Head of caudate nucleus (tissue), 42 donors: ENCODE results near the gene RECK.
A peak's percentile ranks its signal among the peaks of the same experiment; 100 is the strongest.
"Not testable (repeated sequence)": the region's sequence is repeated elsewhere in the genome, so short reads cannot be mapped to it uniquely, and the experiment has no call there.

Experiments
- DNase-seq, 42 donors: peaks; one replicate each; pipeline versions ENCODE4 v3.0.0 to v3.0.0-alpha.2; 2020 to 2021; ENCODE audit warnings: mixed read lengths in 7 of 42
- intact Hi-C: fragments of 100-400 bp; cut with DNase I; formaldehyde crosslinking; loops from one replicate; pipeline ENCODE4 v1.15.0; 2022

RECK gene, protein sequence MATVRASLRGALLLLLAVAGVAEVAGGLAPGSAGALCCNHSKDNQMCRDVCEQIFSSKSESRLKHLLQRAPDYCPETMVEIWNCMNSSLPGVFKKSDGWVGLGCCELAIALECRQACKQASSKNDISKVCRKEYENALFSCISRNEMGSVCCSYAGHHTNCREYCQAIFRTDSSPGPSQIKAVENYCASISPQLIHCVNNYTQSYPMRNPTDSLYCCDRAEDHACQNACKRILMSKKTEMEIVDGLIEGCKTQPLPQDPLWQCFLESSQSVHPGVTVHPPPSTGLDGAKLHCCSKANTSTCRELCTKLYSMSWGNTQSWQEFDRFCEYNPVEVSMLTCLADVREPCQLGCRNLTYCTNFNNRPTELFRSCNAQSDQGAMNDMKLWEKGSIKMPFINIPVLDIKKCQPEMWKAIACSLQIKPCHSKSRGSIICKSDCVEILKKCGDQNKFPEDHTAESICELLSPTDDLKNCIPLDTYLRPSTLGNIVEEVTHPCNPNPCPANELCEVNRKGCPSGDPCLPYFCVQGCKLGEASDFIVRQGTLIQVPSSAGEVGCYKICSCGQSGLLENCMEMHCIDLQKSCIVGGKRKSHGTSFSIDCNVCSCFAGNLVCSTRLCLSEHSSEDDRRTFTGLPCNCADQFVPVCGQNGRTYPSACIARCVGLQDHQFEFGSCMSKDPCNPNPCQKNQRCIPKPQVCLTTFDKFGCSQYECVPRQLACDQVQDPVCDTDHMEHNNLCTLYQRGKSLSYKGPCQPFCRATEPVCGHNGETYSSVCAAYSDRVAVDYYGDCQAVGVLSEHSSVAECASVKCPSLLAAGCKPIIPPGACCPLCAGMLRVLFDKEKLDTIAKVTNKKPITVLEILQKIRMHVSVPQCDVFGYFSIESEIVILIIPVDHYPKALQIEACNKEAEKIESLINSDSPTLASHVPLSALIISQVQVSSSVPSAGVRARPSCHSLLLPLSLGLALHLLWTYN

DNA sequence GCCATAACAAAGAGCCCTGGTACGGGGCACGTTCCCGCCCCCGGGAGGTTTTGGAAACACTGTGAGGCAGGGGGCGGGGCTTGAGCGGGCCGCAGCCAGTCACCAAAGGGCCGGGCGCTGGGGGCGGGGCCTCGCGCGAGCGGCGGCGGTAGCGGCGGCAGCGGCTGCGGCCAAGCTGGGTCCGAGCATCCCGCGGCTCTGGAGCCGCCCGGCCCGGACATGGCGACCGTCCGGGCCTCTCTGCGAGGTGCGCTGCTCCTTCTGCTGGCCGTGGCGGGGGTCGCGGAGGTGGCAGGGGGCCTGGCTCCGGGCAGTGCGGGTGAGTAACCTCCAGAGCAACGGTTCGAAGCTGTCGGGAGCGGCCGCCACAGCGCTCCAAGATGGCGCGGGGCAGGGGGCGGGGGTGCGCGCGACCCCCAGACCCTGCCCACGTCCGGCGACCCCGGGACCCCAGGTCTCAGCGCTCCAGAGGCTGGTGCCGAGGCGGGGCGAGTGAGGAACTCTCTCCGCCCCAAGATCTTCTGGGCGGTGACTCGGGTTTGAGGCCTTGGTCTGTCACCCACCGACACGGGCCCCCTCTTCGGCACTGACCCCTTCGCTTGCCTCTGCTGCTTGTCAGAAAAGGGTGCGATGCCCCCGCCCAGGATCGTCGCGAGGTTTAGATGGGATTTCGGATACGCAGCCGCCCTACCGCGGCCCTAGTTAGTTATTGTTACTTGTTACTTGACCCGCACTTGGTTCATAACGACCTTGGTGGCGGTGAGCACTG, at the start of gene RECK:
RECK (plus strand) TSS at position 134 of the 769 bp plus-strand sequence; CDS start at position 220, 86 bp downstream.
- DNase-seq = peak; percentile 86 to 97 (median 93)
- intact Hi-C loops = loop anchor here (10.0 kb wide), 2 partner anchors 128 to 288 kb away; partner anchors contain the start of gene CCIN

DNA sequence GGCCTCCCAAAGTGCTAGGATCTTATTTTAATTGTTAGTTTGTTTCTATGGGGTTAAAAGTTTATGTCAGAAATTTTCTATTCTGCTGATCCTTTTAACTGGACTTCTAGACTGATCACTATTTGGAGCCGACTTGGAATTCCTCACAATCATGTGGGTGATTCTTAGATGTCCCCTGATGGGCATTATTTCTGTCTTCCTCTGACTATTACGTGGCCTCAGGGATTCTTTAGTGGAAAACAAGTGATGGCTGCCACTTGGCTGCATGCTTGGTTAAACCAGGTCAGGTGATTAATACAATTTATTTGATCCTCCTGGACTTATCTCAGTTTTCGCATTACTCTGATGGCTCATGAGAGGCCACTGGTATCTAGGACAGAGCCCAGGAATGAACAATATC, 46.6 kb upstream of the RECK start:
- intact Hi-C loops = no loop called here
- no peak for DNase-seq

DNA sequence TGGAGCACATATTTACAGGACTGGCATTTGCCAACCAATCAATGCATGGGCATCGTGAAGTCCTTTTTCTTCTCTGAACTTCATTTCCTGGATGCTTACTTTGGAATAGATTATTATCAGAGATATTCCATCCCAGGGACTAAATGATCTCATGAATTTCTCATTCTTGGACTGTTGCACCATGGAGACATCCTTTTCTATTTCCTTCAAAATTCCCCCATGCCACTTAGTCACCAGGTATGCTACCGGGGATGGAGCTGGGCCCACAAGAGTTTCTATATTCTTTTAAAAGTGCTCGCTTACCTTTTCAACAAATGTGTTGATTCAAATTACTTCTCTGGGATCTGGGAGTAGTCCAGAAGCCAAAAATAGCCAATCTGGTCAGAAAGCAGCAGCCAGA, 43.6 kb upstream of the RECK start:
- DNase-seq, intact Hi-C loops: not testable (repeated sequence)

DNA sequence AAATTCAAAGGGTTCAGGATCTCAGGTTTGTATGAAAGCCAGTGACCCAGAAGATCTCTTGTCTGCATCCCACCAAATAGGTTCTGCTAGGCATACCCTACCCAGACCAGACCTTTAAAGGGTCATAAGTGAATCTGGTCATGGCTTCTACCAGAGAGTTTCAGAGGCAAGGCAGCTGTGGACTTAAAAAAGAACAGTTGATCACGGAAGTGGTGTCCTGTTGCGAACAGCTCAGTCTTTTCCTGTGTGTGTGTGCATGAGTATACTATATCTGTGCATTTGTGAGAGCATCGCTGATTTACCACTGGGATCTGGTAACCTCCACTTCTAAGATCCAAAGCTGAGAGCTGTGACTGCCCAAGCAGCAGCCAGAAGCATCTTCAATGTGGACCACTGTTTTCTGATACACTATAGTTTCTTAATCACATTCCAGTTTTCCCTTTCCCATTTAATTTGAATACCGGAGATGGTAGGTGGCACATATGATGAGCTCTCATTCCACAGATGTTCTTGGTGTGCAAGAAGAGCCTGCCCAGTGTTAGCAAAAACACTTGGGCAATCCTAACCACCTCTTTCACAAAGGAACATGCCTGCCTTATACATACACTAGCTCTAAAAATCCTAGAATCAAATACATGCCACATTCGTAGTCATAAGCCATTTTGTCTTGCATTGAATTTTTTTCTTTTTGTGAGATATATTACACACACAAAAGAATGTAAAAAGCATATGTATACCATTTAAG, 42.6 kb upstream of the RECK start:
- no peak for DNase-seq
- intact Hi-C loops = no loop called here

DNA sequence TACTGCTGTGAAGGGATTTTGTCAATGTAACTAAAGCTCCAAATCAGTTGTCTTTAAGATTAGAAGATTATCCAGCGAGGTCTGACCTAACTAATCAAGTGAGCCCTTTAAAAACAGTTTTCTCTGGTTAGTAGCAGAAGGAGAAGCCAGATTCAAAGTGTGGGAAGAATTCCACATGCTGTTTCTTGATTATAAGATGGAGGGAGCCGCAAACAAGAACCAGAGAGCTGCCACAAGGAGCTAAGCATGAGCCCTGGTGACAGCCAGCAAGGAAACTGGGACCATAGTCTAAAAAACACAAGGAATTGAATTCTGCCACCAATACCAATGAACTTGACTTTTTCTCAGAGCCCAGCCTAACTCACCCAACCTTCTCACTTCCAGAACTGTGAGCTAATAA, 41.8 kb upstream of the RECK start:
- DNase-seq = no peak
- intact Hi-C loops = no loop called here

DNA sequence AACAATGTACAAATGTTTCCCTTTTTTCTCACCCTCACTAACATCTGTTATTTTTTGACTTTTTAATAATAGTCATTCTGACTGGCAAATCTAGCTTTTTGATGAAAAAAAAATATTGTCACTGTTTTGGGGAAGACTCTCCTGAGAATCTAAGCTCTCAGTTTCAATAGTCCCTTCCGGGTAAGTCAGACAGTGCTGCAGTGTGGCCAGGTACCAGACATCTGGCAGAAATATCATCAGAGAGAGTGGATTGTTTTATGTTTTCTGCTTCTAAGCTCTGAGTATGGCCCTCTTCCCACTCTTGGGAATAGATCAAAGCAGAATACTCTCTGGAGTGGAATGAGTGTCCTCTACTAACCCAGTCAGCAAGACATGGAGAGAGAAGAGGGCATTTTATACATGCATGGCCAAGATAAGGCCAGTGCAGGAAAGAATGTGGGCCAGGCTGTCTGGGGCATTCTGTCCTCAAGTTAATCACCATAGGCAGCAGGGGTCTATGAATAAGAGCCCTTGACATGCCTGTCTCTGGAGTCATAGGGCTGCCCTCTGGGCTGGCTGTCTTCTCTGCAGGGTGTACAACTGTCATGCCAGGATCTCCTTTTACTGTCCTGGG, 40.2 kb upstream of the RECK start:
- DNase-seq = no peak

DNA sequence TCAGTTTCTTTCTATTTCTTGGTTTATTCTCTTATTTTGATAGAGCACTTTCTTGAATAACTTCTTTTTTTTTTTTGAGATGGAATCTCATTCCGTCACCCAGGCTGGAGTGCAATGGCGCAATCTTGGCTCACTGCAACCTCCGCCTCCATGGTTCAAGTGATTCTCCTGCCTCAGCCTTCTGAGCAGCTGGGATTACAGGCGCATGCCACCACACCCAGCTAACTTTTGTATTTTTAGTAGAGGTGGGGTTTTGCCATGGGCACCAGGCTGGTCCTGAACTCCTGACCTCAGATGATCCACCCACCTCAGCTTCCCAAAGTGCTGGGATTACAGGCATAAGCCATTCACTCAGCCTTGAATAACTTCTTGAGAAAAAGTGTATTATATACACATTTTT, 39.7 kb upstream of the RECK start:
- DNase-seq, intact Hi-C loops: not testable (repeated sequence)

More for the DNA sequence above, 40.2 kb upstream of the RECK start:
- intact Hi-C loops = no loop called here

DNA sequence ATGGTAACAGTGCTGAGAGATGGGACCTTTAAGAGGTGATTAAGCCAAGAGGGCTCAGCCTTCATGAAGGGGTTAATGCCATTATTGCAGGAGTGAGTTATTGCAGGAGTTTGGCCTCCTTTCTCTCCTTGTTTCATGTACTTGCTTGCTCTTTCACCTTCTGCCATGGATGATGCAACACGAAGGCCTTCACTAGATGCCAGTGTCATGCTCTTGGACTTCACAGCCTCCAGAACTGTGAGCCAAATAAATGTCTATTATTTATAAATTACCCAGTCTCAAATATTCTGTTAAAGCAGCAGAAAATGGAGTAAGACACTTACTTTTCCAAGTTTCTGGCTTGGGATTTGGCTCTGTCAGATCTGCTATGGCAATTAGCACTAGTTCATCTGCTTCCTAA, 38.4 kb upstream of the RECK start:
- no peak for DNase-seq

DNA sequence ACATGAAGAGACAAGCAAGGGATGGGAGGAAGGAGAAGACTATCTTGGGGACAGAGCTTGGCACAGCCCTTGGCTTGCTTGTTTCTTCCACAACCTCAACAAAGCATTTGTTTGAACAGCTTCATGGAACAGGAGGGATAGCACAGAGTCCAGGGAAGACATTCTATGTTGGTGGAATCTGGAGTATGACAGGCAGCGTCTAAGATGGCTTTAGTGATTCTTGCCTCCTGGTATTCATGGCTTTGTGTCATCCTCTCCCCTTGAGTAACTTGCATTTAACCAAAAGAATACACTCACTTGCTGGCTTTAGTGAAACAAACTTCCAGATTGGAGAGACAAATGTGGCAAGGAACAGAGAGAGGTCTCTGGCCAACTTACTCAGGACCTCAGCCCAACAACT, 30.8 kb upstream of the RECK start:
- no peak for DNase-seq
- intact Hi-C loops = no loop called here

More for the DNA sequence above, 38.4 kb upstream of the RECK start:
- intact Hi-C loops = no loop called here

DNA sequence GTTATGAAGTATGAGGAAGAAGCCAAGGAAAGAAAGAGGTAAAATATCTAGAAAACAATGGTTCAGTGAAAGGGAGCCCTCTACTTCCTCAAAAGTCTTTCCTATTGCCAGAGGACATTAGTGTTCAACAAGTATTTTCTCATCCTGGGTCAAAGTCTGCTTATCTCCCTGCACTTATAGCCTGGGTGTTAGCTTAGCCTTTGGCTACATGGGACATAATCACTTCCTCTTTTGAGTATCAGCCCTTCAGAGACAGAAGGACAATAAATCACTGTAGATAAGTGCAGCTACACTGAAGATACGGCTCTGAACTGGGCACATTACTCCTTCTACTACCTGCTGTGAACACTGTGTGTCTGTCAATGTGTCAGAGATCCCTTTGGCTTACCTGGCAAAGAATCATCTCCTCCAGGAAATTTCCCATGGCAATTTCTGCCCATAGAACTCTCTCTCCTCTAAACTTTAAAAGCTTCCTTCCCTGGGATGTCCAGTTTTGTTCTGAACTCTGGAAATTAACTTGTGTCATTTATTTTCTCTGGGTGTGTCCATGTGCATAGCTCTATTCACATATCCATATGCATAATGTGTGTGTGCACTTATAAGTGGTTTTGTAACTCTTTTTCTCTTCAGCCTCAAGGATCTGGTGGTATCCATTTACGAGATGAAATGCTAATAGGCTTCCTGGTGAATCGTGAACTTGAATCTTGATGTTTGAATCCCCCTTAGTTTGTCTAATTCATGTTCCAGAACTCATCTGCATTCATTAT, 30.0 kb upstream of the RECK start:
- DNase-seq = no peak
- intact Hi-C loops = no loop called here

DNA sequence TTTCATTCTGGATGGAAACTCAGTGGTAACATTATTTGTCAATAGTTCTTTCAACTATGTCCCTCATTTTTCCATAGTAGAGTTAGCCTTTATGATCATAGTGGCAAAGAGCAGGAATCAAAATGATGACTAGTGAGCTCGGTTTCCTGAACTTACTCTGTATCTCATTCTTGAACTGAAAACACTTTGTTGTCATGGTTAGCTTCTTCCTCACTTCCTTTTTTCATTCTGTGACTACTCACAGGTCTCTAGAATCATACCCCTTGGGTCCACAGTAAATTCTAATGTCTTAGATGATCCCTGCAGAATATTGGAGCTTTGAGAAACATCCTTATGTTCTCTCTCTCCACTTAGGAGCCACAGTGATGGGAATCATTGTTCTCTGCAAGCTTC, 29.4 kb upstream of the RECK start:
- DNase-seq = no peak
- intact Hi-C loops = no loop called here

DNA sequence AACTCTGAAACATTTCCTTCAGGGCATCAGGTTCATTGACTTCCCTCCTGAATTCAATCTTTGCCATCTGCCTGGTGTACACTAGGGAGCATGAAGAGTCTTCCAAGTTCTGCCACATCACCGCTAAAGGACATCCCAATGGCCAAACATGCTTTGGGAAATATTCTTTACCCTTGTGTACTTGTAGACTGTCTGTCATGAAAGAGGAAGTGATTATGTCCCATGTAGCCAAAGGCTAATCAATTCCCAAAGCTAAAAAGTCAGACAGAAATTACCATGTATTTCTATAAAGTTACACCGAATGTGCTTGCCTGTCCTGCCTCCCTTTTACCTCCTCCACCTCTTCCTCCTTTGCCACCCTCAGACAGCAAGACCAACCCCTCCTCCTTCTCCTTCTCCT, 28.9 kb upstream of the RECK start:
- no peak for DNase-seq
- intact Hi-C loops = no loop called here

DNA sequence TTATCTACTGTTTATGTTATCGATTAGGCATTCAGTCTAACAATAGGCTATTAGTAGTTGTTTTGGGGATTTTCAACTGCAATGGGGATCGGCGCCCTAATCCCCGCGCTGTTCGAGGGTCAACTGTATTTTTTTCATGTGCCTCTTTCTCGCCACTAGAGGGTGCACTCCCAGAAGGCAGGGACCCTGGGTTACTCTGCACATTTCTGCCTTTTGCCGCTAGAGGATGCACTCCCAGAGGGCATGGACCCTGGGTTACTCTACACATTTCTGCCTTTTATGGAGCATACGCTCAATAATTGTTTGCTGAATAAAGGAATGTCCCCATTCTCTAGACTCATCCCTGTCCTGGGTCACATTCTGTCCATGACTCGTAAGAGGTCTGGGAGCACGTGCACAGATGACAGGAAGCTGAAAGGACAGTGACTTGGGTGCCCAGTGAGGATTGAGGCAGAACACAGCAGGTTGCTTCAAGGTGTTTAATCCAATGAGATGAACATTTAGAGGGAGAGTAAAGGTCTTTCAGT, 27.9 kb upstream of the RECK start:
- peak in 41 of 42 donors; percentile 15 to 85 (median 59) for DNase-seq
- intact Hi-C loops = no loop called here

DNA sequence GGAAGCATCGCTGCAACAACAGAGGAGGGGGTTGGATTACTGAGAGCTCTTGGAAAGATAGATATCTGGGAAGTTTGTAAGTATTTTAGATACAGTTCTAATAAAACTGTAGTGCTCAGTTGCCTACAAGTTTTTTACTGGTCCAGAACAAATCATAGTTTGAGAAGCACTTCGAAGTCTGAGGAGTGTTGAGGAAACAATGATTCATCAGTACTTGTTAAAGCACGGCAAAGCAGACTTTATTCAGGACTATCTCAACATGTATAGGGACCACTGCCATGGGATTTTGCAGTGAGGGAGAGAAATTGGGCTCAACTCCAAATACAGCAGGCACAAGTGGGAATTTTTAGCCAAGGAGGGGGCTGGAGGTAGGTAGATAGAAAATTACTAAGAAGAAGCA, 25.3 kb upstream of the RECK start:
- DNase-seq = no peak
- intact Hi-C loops = no loop called here

DNA sequence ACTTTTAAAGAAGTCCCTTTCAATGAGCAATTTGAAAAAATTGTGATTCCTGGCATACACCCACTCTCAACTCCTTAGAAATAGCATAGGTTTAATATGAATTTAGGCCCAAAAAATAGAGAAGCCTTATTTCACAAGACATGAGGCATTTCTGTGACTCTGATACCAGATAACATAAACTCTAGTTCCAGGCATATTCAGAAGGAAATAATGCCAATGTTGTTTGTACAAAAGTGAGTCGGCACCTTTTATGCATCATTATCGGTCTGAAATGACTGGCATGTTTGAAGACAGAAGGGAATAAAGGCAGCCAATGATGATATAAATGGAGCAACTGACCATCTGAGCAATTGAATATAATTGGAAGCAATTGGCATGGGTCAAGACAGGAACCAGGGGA, 19.4 kb upstream of the RECK start:
- DNase-seq = no peak
- intact Hi-C loops = no loop called here

DNA sequence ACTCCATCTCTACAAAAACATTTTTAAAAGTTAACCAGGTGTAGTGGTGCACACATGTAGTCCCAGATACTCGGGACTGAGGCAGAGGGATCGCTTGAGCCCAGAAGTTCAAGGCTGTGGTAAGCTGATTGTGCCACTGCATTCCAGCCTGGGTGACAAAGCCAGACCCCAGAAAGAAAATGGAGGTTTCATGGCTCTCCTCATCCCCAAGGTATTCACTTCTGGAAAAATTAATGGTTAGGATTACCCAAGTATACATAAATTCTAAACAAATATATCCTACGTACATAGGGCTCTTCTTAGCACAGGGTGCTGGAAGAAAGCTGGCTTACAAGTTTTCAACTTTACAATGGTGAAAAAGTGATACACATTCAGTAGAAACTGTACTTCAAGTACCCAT, 18.6 kb upstream of the RECK start:
- no peak for DNase-seq
- intact Hi-C loops = no loop called here
